NCI-H128 (cell line): ENCODE data around the gene COQ2.
A peak's percentile ranks its signal among the peaks of the same experiment; 100 is the strongest.
"Not testable (repeated sequence)": the region's sequence is repeated elsewhere in the genome, so short reads cannot be mapped to it uniquely, and the experiment has no call there.

ENCODE experiments used
- DNase-seq: peaks from one replicate; lab custom pipeline; 2025; ENCODE audit not compliant: unreplicated experiment; lab: John Stamatoyannopoulos, UW

COQ2 gene

GRCh38 chr4:83284193-83285054 is at the start of gene COQ2:
Gene COQ2, minus strand, starts transcription at chr4:83284798. Its CDS starts 34 bp downstream, at chr4:83284764.
- peak; percentile 75 for DNase-seq

- DNase-seq, result no peak
Measured at GRCh38 chr4:83331956-83332355, 47.4 kb upstream of the COQ2 start.

GRCh38 chr4:83329521-83330110 is 45.0 kb upstream of the COQ2 start:
- DNase-seq, result no peak

GRCh38 chr4:83328521-83329187 is 44.1 kb upstream of the COQ2 start:
- no peak for DNase-seq

- no peak for DNase-seq
Measured at GRCh38 chr4:83326546-83326945, 41.9 kb upstream of the COQ2 start.

- DNase-seq, result not testable (repeated sequence)
Measured at GRCh38 chr4:83325306-83325705, 40.7 kb upstream of the COQ2 start.

- DNase-seq, result no peak
Measured at GRCh38 chr4:83323136-83323535, 38.5 kb upstream of the COQ2 start.

GRCh38 chr4:83320548-83320947 is 36.0 kb upstream of the COQ2 start:
- no peak for DNase-seq

- no peak for DNase-seq
Measured at GRCh38 chr4:83318666-83319065, 34.1 kb upstream of the COQ2 start.

GRCh38 chr4:83317671-83318070 is 33.1 kb upstream of the COQ2 start:
- no peak for DNase-seq

- no peak for DNase-seq
Measured at GRCh38 chr4:83316459-83317165, 32.0 kb upstream of the COQ2 start.

- DNase-seq, result no peak
Measured at GRCh38 chr4:83315341-83315870, 30.8 kb upstream of the COQ2 start.

- DNase-seq, result no peak
Measured at GRCh38 chr4:83308672-83309071, 24.1 kb upstream of the COQ2 start.

GRCh38 chr4:83307920-83308319 is 23.3 kb upstream of the COQ2 start:
- no peak for DNase-seq

- DNase-seq, result no peak
Measured at GRCh38 chr4:83305187-83305586, 20.6 kb upstream of the COQ2 start.

- DNase-seq, result no peak
Measured at GRCh38 chr4:83297548-83298260, 13.1 kb upstream of the COQ2 start.

GRCh38 chr4:83293305-83294046 is 8.9 kb upstream of the COQ2 start:
- DNase-seq, result no peak

- not testable (repeated sequence) for DNase-seq
Measured at GRCh38 chr4:83290059-83290774, 5.6 kb upstream of the COQ2 start.

GRCh38 chr4:83288381-83288780 is 3.8 kb upstream of the COQ2 start:
- not testable (repeated sequence) for DNase-seq
